ENCODE measurements around the gene NNT.

GRCh38 chr5:43647789-43648188 lies 44.8 kb downstream of the NNT start:
- TF ChIP-seq EZH2 (IDR thresholded peaks at IDR 0.05; ENCODE audit: borderline replicate concordance, low read depth, low read length) (no peak), ZC3H11A (IDR thresholded peaks at IDR 0.05; ENCODE audit: low read depth, low read length) (no peak), JUNB (CRISPR knock-in tag; conservative IDR thresholded peaks at IDR 0.05) (no peak), GATAD2A (IDR thresholded peaks at IDR 0.05) (no peak)

All from K562 (cell line).